Measurements from ENCODE around the gene AIFM1. TPM values are rescaled to one million over a fixed set of nuclear protein-coding genes. Genes with fewer than 3 reads are reported as not detected.

AIFM1 gene
- total and polyA plus RNA-seq, 7 donors = 48.6 to 61.6 (median 57.3) TPM

- WGBS, 3 donors = 36 to 45% (median 39%) methylated on average over 11 to 12 of the region's 12 CpGs
- no peak for TF ChIP-seq CTCF (IDR thresholded peaks at IDR 0.05)
- no peaks in the 10 kb centered on the region for H3K9me3 ChIP-seq
- H3K4me3 ChIP-seq = no peak overlapping the region
- ATAC-seq (no peak), DNase-seq (peak in 1 of 2 donors; percentile 42)
- intact Hi-C loops (cut with DNase I) = no loop called here
- H3K27ac ChIP-seq = no peak overlapping the region
- peaks cover 0 to 2% (median 0%) of the 10 kb centered on the region in 3 donors for H3K27me3 ChIP-seq (ENCODE audit: insufficient read depth in 3 of 3, low read length in 2 of 3)
- no peaks in the 10 kb centered on the region for H3K4me1 ChIP-seq
- no peaks in the 10 kb centered on the region for H3K36me3 ChIP-seq (ENCODE audit: insufficient read depth in 1 of 2, low read depth in 1 of 2)
Observed at GRCh38 chrX:130081421-130082045, 84.1 kb downstream of the AIFM1 start.

DNA sequence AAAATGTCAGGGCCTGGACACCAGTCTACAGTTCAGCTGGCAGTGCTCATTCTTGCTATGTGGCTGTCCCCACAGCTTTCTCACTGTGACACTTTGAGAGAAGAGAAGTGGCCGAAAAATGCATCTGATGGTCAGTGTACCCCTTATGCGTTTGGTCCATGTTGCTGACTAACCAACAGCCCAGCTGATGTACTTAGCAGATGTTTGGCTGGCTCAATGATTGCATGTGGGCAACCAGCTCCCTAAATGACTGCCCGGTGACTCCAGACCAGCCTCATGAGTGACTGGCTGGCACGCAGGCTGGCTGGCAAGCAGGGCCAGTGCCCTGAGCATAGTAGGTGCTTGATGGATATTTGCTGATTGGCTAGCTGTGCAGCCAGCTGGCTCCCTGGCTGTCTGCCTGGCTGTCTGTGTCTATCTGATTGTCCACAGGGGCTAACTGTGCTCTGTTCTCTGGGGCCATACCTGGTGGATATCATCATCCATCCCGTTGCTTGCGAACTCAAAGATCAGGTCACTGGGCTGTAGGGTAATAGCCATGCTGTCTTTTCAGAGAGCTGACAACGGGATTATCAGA, 84.8 kb downstream of the AIFM1 start:
- no peaks in the 10 kb centered on the region for H3K4me1 ChIP-seq
- no peak overlapping the region for H3K4me3 ChIP-seq
- intact Hi-C loops (cut with DNase I) = loop anchor here in 1 of 2 donors (1.0 kb wide), 1 partner anchor 111 kb away; no protein-coding TSS in a partner anchor
- H3K27me3 ChIP-seq (ENCODE audit: insufficient read depth in 3 of 3, low read length in 2 of 3) = no peaks in the 10 kb centered on the region
- 49 to 55% (median 50%) methylated on average over 7 of the region's 7 CpGs for WGBS, 3 donors
- DNase-seq (peak in 1 of 2 donors; percentile 44), ATAC-seq (no peak)
- TF ChIP-seq CTCF (IDR thresholded peaks at IDR 0.05) = no peak
- H3K9me3 ChIP-seq = no peaks in the 10 kb centered on the region
- no peaks in the 10 kb centered on the region for H3K36me3 ChIP-seq (ENCODE audit: insufficient read depth in 1 of 2, low read depth in 1 of 2)
- H3K27ac ChIP-seq = no peak overlapping the region

GRCh38 chrX:130079824-130080406, 85.7 kb downstream of the AIFM1 start:
- no peaks in the 10 kb centered on the region for H3K36me3 ChIP-seq (ENCODE audit: insufficient read depth in 1 of 2, low read depth in 1 of 2)

More at GRCh38 chrX:130079824-130080406, 85.7 kb downstream of the AIFM1 start:
- 31 to 37% (median 34%) methylated on average over 9 of the region's 9 CpGs for WGBS, 3 donors
- DNase-seq = peak; percentile 55 to 65
- no peaks in the 10 kb centered on the region for H3K9me3 ChIP-seq
- intact Hi-C loops (cut with DNase I) = loop anchor here (1.0 to 2.0 kb wide), 2 partner anchors 111 to 112 kb away; no protein-coding TSS in a partner anchor
- ATAC-seq = peak; percentile 60 to 85 (median 67)
- peak; percentile 75 for TF ChIP-seq CTCF (IDR thresholded peaks at IDR 0.05)
- H3K27ac ChIP-seq = no peak overlapping the region
- H3K27me3 ChIP-seq (ENCODE audit: insufficient read depth in 3 of 3, low read length in 2 of 3) = no peaks in the 10 kb centered on the region
- H3K4me1 ChIP-seq = no peaks in the 10 kb centered on the region
- H3K4me3 ChIP-seq = no peak overlapping the region

Other genes with a start within 250 kb of the AIFM1 start
- 1 to 10 TPM; 4.5 to 6.2 (median 5.9) TPM for gene BCORL1, start 183.2 kb downstream of the AIFM1 start, total RNA-seq
- 1 to 10 TPM in 2 of 3 donors, under 1 TPM in 1; 0.96 to 4.3 (median 1.8) TPM for gene BCORL1, start 183.2 kb downstream of the AIFM1 start, polyA plus RNA-seq
- 1 to 10 TPM; 1.5 to 2.9 (median 2.2) TPM for gene ELF4, start 55.3 kb downstream of the AIFM1 start, total RNA-seq
- gene ELF4, start 55.3 kb downstream of the AIFM1 start, polyA plus RNA-seq = 1 to 10 TPM in 1 of 3 donors, under 1 TPM in 2; 0.55 to 1.2 (median 0.76) TPM
- gene RAB33A, start 6.1 kb upstream of the AIFM1 start, total RNA-seq = under 1 TPM in 2 of 4 donors, not detected in 2; 0.21 to 0.30 TPM
- under 1 TPM; 0.03 to 0.16 (median 0.13) TPM for gene RAB33A, start 6.1 kb upstream of the AIFM1 start, polyA plus RNA-seq
- gene ZNF280C, start 103.1 kb upstream of the AIFM1 start, total RNA-seq = 1 to 10 TPM; 2.8 to 4.1 (median 3.3) TPM
- 1 to 10 TPM in 1 of 3 donors, under 1 TPM in 2; 0.72 to 1.2 (median 0.89) TPM for gene ZNF280C, start 103.1 kb upstream of the AIFM1 start, polyA plus RNA-seq
- gene SLC25A14, start 174.1 kb upstream of the AIFM1 start, total RNA-seq = 1 to 10 TPM; 3.5 to 7.1 (median 5.3) TPM
- 10 to 100 TPM in 1 of 3 donors, 1 to 10 TPM in 2; 7.5 to 19.2 (median 8.2) TPM for gene SLC25A14, start 174.1 kb upstream of the AIFM1 start, polyA plus RNA-seq
- not detected for gene GPR119, start 219.8 kb upstream of the AIFM1 start, total RNA-seq
- gene GPR119, start 219.8 kb upstream of the AIFM1 start, polyA plus RNA-seq = not detected
- 10 to 100 TPM in 1 of 4 donors, 1 to 10 TPM in 3; 7.7 to 12.1 (median 8.3) TPM for gene RBMX2, start 236.1 kb upstream of the AIFM1 start, total RNA-seq
- 10 to 100 TPM; 11.5 to 16.7 (median 13.9) TPM for gene RBMX2, start 236.1 kb upstream of the AIFM1 start, polyA plus RNA-seq